Measurements from ENCODE around the gene MYO7A.

The MYO7A gene

GRCh38 chr11:77186302-77186701 lies 58.3 kb downstream of the MYO7A start:
- no peak for DNase-seq (ENCODE audit: low read depth)

- DNase-seq (ENCODE audit: low read depth) = no peak
Observed at GRCh38 chr11:77187111-77187750, 59.2 kb downstream of the MYO7A start.

- DNase-seq (ENCODE audit: low read depth) = peak; percentile 77
Observed at GRCh38 chr11:77187776-77188632, 60.0 kb downstream of the MYO7A start.

GRCh38 chr11:77188633-77189491 lies 60.8 kb downstream of the MYO7A start:
- DNase-seq (ENCODE audit: low read depth) = no peak

GRCh38 chr11:77189588-77190210 lies 61.7 kb downstream of the MYO7A start:
- DNase-seq (ENCODE audit: low read depth) = no peak

GRCh38 chr11:77190331-77191075 lies 62.5 kb downstream of the MYO7A start:
- DNase-seq (ENCODE audit: low read depth) = no peak

- DNase-seq (ENCODE audit: low read depth) = no peak
Observed at GRCh38 chr11:77191429-77191822, 63.4 kb downstream of the MYO7A start.

GRCh38 chr11:77191823-77192495 lies 63.9 kb downstream of the MYO7A start:
- peak; percentile 12 for DNase-seq (ENCODE audit: low read depth)

GRCh38 chr11:77193167-77193566 lies 65.1 kb downstream of the MYO7A start:
- no peak for DNase-seq (ENCODE audit: low read depth)

- DNase-seq (ENCODE audit: low read depth) = no peak
Observed at GRCh38 chr11:77193911-77194830, 66.1 kb downstream of the MYO7A start.

- DNase-seq (ENCODE audit: low read depth) = no peak
Observed at GRCh38 chr11:77195071-77195755, 67.2 kb downstream of the MYO7A start.

- DNase-seq (ENCODE audit: low read depth) = no peak
Observed at GRCh38 chr11:77196961-77197360, 68.9 kb downstream of the MYO7A start.

- DNase-seq (ENCODE audit: low read depth) = no peak
Observed at GRCh38 chr11:77197626-77198320, 69.7 kb downstream of the MYO7A start.

GRCh38 chr11:77198440-77198849 lies 70.4 kb downstream of the MYO7A start:
- peak; percentile 19 for DNase-seq (ENCODE audit: low read depth)

- DNase-seq (ENCODE audit: low read depth) = no peak
Observed at GRCh38 chr11:77199137-77199745, 71.2 kb downstream of the MYO7A start.

GRCh38 chr11:77200351-77201268 lies 72.6 kb downstream of the MYO7A start:
- no peak for DNase-seq (ENCODE audit: low read depth)

GRCh38 chr11:77201370-77201769 lies 73.3 kb downstream of the MYO7A start:
- DNase-seq (ENCODE audit: low read depth) = no peak

All from EH (cell line).